GM18505 (cell line): ENCODE measurements around the gene SF3B6.

Source experiments
- ATAC-seq: cut with Tn5 transposase; IDR thresholded peaks from one replicate; pipeline ENCODE4 v1.9.1; 2021; ENCODE audit not compliant: unreplicated experiment
- POLR2A ChIP-seq: IDR thresholded peaks from 4 replicates; pipeline ENCODE4 v1.6.1; 2011; ENCODE audit warnings: borderline replicate concordance; ENCODE audit not compliant: insufficient read depth, insufficient read length; ENCODE audit errors: extremely low read depth

SF3B6 gene

GRCh38 chr2:24026233-24026632, 49.9 kb downstream of the SF3B6 start:
- no peak for TF ChIP-seq POLR2A
- ATAC-seq: no peak

GRCh38 chr2:24024996-24025663, 51.0 kb downstream of the SF3B6 start:
- TF ChIP-seq POLR2A: no peak
- ATAC-seq: no peak

- TF ChIP-seq POLR2A: no peak
- ATAC-seq: no peak
Observed at GRCh38 chr2:24024018-24024417, 52.1 kb downstream of the SF3B6 start.

- TF ChIP-seq POLR2A: no peak
- ATAC-seq: no peak
Observed at GRCh38 chr2:24022975-24023575, 53.1 kb downstream of the SF3B6 start.

- ATAC-seq: no peak
- TF ChIP-seq POLR2A: no peak
Observed at GRCh38 chr2:24022324-24022974, 53.7 kb downstream of the SF3B6 start.

GRCh38 chr2:24021122-24021998, 54.8 kb downstream of the SF3B6 start:
- TF ChIP-seq POLR2A: no peak
- ATAC-seq: no peak

GRCh38 chr2:24020244-24020643, 55.9 kb downstream of the SF3B6 start:
- ATAC-seq: no peak
- TF ChIP-seq POLR2A: no peak

GRCh38 chr2:24019729-24020128, 56.4 kb downstream of the SF3B6 start:
- TF ChIP-seq POLR2A: no peak
- no peak for ATAC-seq

- TF ChIP-seq POLR2A: no peak
- ATAC-seq: no peak
Observed at GRCh38 chr2:24018241-24018640, 57.9 kb downstream of the SF3B6 start.

GRCh38 chr2:24017711-24018110, 58.4 kb downstream of the SF3B6 start:
- TF ChIP-seq POLR2A: no peak
- ATAC-seq: no peak
